HepG2 (cell line): ENCODE measurements around the gene CITED4. TPM values are rescaled to one million over a fixed set of nuclear protein-coding genes. Genes with fewer than 3 reads are reported as not detected.

Source experiments
- BRCA1 ChIP-seq: sonication (generic); formaldehyde crosslinking; IDR thresholded peaks from 2 replicates; pipeline ENCODE4 v1.4.0; 2020; ENCODE audit warnings: missing genetic modification reagents
- CCAR2 ChIP-seq: fragments of 200-400 bp; formaldehyde crosslinking; optimal IDR thresholded peaks from 2 replicates; pipeline ENCODE3; 2018; ENCODE audit warnings: low read depth, mild to moderate bottlenecking, low read length, moderate library complexity
- CREBL2 ChIP-seq: sonication (generic); formaldehyde crosslinking; IDR thresholded peaks from 2 replicates; pipeline ENCODE4 v1.8.1; 2023; ENCODE audit warnings: missing genetic modification reagents, mild to moderate bottlenecking, borderline replicate concordance
- HNF4A ChIP-seq: sonication (generic); formaldehyde crosslinking; IDR thresholded peaks from 2 replicates; pipeline ENCODE4 v1.4.0; 2020; ENCODE audit warnings: missing genetic modification reagents
- NCOA2 ChIP-seq: sonication (generic); formaldehyde crosslinking; IDR thresholded peaks from 2 replicates; pipeline ENCODE4 v1.8.0; 2022; ENCODE audit warnings: inconsistent platforms
- NFKBIZ ChIP-seq: IDR thresholded peaks from 2 replicates; pipeline ENCODE4 v1.6.1; 2018; ENCODE audit warnings: missing genetic modification reagents, missing compliant biosample characterization
- PITX1 ChIP-seq: sonication (generic); formaldehyde crosslinking; IDR thresholded peaks from 2 replicates; pipeline ENCODE4 v1.5.1; 2020; ENCODE audit warnings: mild to moderate bottlenecking, missing genetic modification reagents
- PRDM15 ChIP-seq: sonication (generic); formaldehyde crosslinking; IDR thresholded peaks from 2 replicates; pipeline ENCODE4 v1.4.0; 2020; ENCODE audit warnings: missing genetic modification reagents
- SAP130 ChIP-seq: IDR thresholded peaks from 2 replicates; pipeline ENCODE4 v1.6.1; 2016; ENCODE audit warnings: low read depth
- SNAPC4 ChIP-seq: sonication (generic); formaldehyde crosslinking; IDR thresholded peaks from 2 replicates; pipeline ENCODE4 v1.4.0; 2020; ENCODE audit warnings: mild to moderate bottlenecking, missing genetic modification reagents
- SOX5 ChIP-seq: IDR thresholded peaks from 2 replicates; pipeline ENCODE4 v1.6.1; 2016; ENCODE audit warnings: borderline replicate concordance
- TSC22D2 ChIP-seq: sonication (generic); formaldehyde crosslinking; IDR thresholded peaks from 2 replicates; pipeline ENCODE4 v1.5.1; 2020; ENCODE audit warnings: missing genetic modification reagents, mild to moderate bottlenecking, borderline replicate concordance
- ZBTB39 ChIP-seq: sonication (generic); formaldehyde crosslinking; IDR thresholded peaks from 2 replicates; pipeline ENCODE4 v1.5.0; 2020; ENCODE audit warnings: missing genetic modification reagents
- ZC3H13 ChIP-seq: sonication (generic); formaldehyde crosslinking; IDR thresholded peaks from 2 replicates; pipeline ENCODE4 v1.8.1; 2023; ENCODE audit warnings: mild to moderate bottlenecking, missing genetic modification reagents, moderate library complexity
- ZMYM3 ChIP-seq: sonication (generic); formaldehyde crosslinking; IDR thresholded peaks from 2 replicates; pipeline ENCODE4 v1.5.1; 2020; ENCODE audit warnings: mild to moderate bottlenecking, missing genetic modification reagents
- ZNF691 ChIP-seq: sonication (generic); formaldehyde crosslinking; IDR thresholded peaks from 2 replicates; pipeline ENCODE4 v1.4.0; 2020; ENCODE audit warnings: missing genetic modification reagents, low read depth, mild to moderate bottlenecking, borderline replicate concordance
- polyA plus RNA-seq, 8 experiments: library from polyadenylated mRNA; depleted of rRNA in 3 of 8; stranded (reverse) in 7 of 8; unstranded in 1 of 8; fragments of >200 nt; fragmentation: Illumina TruSeq in 4 of 8; extraction: Trizol in 4 of 8; gene quantifications; 2 replicates each; pipeline versions ENCODE4 v1.2.1 to v1.2.3, GENCODE V29; 2011 to 2016; ENCODE audit warnings: low read depth in 4 of 8, missing spikeins in 1 of 8, mixed read lengths in 1 of 8; ENCODE audit not compliant: insufficient read depth in 1 of 8
- total RNA-seq, 5 experiments: library from RNA; depleted of rRNA; stranded (reverse); fragments of >200 nt; fragmentation: Illumina TruSeq; extraction: Trizol; gene quantifications; 2 replicates each; pipeline ENCODE4 v1.2.3, GENCODE V29; 2016; ENCODE audit warnings: low read depth in 1 of 5

CITED4 gene
- total and polyA plus RNA-seq, 2 of the 13 experiments (the other 11 are each of a cell fraction or from before 2014, with no cell fraction given), result 1.5 to 9.9 TPM

- TF ChIP-seq PITX1 (CRISPR knock-in tag) (peak; percentile 40; the same call in 1 of the 2 replicates), SOX5 (CRISPR knock-in tag) (peak; percentile 87), ZBTB39 (no peak), NFKBIZ (no peak), NCOA2 (CRISPR knock-in tag) (peak; percentile 13; the same call in 1 of the 2 replicates), PRDM15 (CRISPR knock-in tag) (no peak), BRCA1 (no peak), TSC22D2 (CRISPR knock-in tag) (no peak), HNF4A (CRISPR knock-in tag) (0 out of 2 replicates have a peak, but pooled peaks have one; percentile 12), ZMYM3 (peak; percentile 85), SNAPC4 (no peak), ZC3H13 (CRISPR knock-in tag) (no peak), ZNF691 (no peak), SAP130 (peak; percentile 34; the same call in 1 of the 2 replicates), CREBL2 (no peak), CCAR2 (no peak)
Measured at GRCh38 chr1:40824591-40825434, 37.4 kb downstream of the CITED4 start (continued).
